ENCODE results near the gene SLC25A12. TPM values are rescaled to one million over a fixed set of nuclear protein-coding genes. Genes with fewer than 3 reads are reported as not detected.

The SLC25A12 gene
- 8.1 and 13.4 TPM in 2 replicates for total RNA-seq (2016; rRNA removed; fragmentation: Illumina TruSeq; extraction: Trizol)
- 2.1 and 2.4 TPM in 2 replicates for total RNA-seq (2016; cell fraction: cytosol; rRNA removed; fragmentation: Illumina TruSeq; extraction: Trizol; ENCODE audit: low read depth)
- 8.6 and 12.8 TPM in 2 replicates for total RNA-seq (2016; cell fraction: insoluble cytoplasmic fraction; rRNA removed; fragmentation: Illumina TruSeq; extraction: Trizol)
- total RNA-seq (2016; cell fraction: membrane; rRNA removed; fragmentation: Illumina TruSeq; extraction: Trizol): 2.4 and 4.2 TPM in 2 replicates
- 5.9 and 7.9 TPM in 2 replicates for total RNA-seq (2016; cell fraction: nucleus; rRNA removed; fragmentation: Illumina TruSeq; extraction: Trizol)
- polyA plus RNA-seq (2011; rRNA removed): 14.0 and 15.9 TPM in 2 replicates
- polyA plus RNA-seq (2011; cell fraction: cytosol; rRNA removed): 11.2 and 13.4 TPM in 2 replicates
- 11.2 and 11.4 TPM in 2 replicates for polyA plus RNA-seq (2011; cell fraction: nucleus; rRNA removed)
- 6.6 and 9.2 TPM in 2 replicates for polyA plus RNA-seq (2012)
- 0.85 and 0.88 TPM in 2 replicates for polyA plus RNA-seq (2016; cell fraction: cytosol; fragmentation: Illumina TruSeq; extraction: Trizol; ENCODE audit: low read depth)
- polyA plus RNA-seq (2016; cell fraction: insoluble cytoplasmic fraction; fragmentation: Illumina TruSeq; extraction: Trizol; ENCODE audit: low read depth): 7.8 and 9.3 TPM in 2 replicates
- 1.2 and 1.6 TPM in 2 replicates for polyA plus RNA-seq (2016; cell fraction: membrane; fragmentation: Illumina TruSeq; extraction: Trizol; ENCODE audit: low read depth)
- 5.5 and 6.6 TPM in 2 replicates for polyA plus RNA-seq (2016; cell fraction: nucleus; fragmentation: Illumina TruSeq; extraction: Trizol; ENCODE audit: insufficient read depth, low read depth)
- polyA minus RNA-seq (2011; rRNA and poly(A)+ RNA removed; ENCODE audit: low replicate concordance): 16.6 and 20.1 TPM in 2 replicates
- 11.6 and 12.2 TPM in 2 replicates for polyA minus RNA-seq (2011; cell fraction: cytosol; rRNA and poly(A)+ RNA removed)
- 21.9 and 31.0 TPM in 2 replicates for polyA minus RNA-seq (2011; cell fraction: nucleus; rRNA and poly(A)+ RNA removed)
- Bru-seq, nascent RNA: percentile 53 among the genes with signal in this experiment
- BruChase-seq, experiment 1, labeled RNA remaining after a 6-hour chase: percentile 46 among the genes with signal in this experiment
- percentile 46 among the genes with signal in this experiment for BruChase-seq, experiment 2, labeled RNA remaining after a 2-hour chase
- long read RNA-seq, experiment 1, partial matches to known transcripts: 2 of 6 reads
- long read RNA-seq, experiment 1, other reads (novel, unspliced or antisense): 1 of 6 reads
- long read RNA-seq, experiment 2, transcript SLC25A12-202 (18 exons, 2,979 nt): major isoform, 7 of 24 reads
- long read RNA-seq, experiment 2, partial matches to known transcripts: 7 of 24 reads
- long read RNA-seq, experiment 2, other reads (novel, unspliced or antisense): 10 of 24 reads

- no TSS peak for BruUV-seq (replicated peaks)
- 2% methylated on average over 27 of the region's 63 CpGs for WGBS (ENCODE audit: low lambda C conversion rate)
- H3K9ac ChIP-seq (ENCODE audit: insufficient read depth, low read depth, low read length): peak within 1 kb of the TSS; percentile 67
- TF ChIP-seq MXI1 (IDR thresholded peaks at IDR 0.05; ENCODE audit: borderline replicate concordance, low read depth, low read length) (peak; percentile 62; the same call in 1 of the 3 replicates), ZFP91 (CRISPR knock-in tag; IDR thresholded peaks at IDR 0.05; ENCODE audit: borderline replicate concordance) (peak; percentile 87), ZNF777 (CRISPR knock-in tag; IDR thresholded peaks at IDR 0.05) (0 out of 2 replicates have a peak, but pooled peaks have one; percentile 53), GFI1 (CRISPR knock-in tag; IDR thresholded peaks at IDR 0.05; ENCODE audit: borderline replicate concordance) (peak; percentile 54), NFIC (IDR thresholded peaks at IDR 0.05; ENCODE audit: low read length) (no peak), MIXL1 (CRISPR knock-in tag; IDR thresholded peaks at IDR 0.05) (no peak), ZFP1 (CRISPR knock-in tag; IDR thresholded peaks at IDR 0.05) (no peak), SRF (IDR thresholded peaks at IDR 0.05; ENCODE audit: low read depth, low read length) (0 out of 2 replicates have a peak, but pooled peaks have one; percentile 1), ZNF251 (CRISPR knock-in tag; IDR thresholded peaks at IDR 0.05) (no peak), TMF1 (CRISPR knock-in tag; IDR thresholded peaks at IDR 0.05; ENCODE audit: low read depth) (no peak), PLSCR1 (CRISPR knock-in tag; IDR thresholded peaks at IDR 0.05; ENCODE audit: borderline replicate concordance) (no peak), ZMYM2 (CRISPR knock-in tag; IDR thresholded peaks at IDR 0.05) (no peak), ZNF12 (CRISPR knock-in tag; IDR thresholded peaks at IDR 0.05) (peak; percentile 66), CENPX (CRISPR knock-in tag; IDR thresholded peaks at IDR 0.05) (no peak), ZSCAN31 (CRISPR knock-in tag; IDR thresholded peaks at IDR 0.05; ENCODE audit: low read depth) (peak; percentile 74; the same call in 1 of the 2 replicates)
Observed at GRCh38 chr2:171893824-171894611, at the start of gene SLC25A12. SLC25A12 (minus strand) TSS chr2:171894244; CDS start chr2:171894214, 30 bp downstream.

More at GRCh38 chr2:171893824-171894611, at the start of gene SLC25A12:
- H2AFZ ChIP-seq (ENCODE audit: low read length): peak within 1 kb of the TSS; percentile 97
- DNase-seq (ENCODE audit: low spot score) (peak; percentile 71), ATAC-seq (peak; percentile 95), FAIRE-seq (no peak)
- H4K20me1 ChIP-seq (ENCODE audit: insufficient read depth, low read length): no peaks in the 10 kb centered on the region
- peak within 1 kb of the TSS; percentile 84 to 89 (median 88) for H3K4me3 ChIP-seq (replicated peaks in 1 of 3; ENCODE audit: insufficient read depth in 1 of 3, low read depth in 2 of 3, low read length in 3 of 3)
- in situ Hi-C loops (cut with HindIII; ENCODE audit: extremely low pct_ligation_motif_present, low pct_unique_long_range_greater_than_20kb) (no loop called here), intact Hi-C loops (cut with micrococcal nuclease; ENCODE audit: unreplicated experiment) (loop anchor here (1.0 to 2.0 kb wide), 2 partner anchors 28 to 187 kb away; partner anchors contain the start of gene HAT1)
- no peaks in the 10 kb centered on the region for H3K79me2 ChIP-seq (ENCODE audit: insufficient read depth, low read length)
- POLR2A ChIA-PET: interaction anchor here (0.6 to 2.1 kb wide), 7 partner anchors 11 to 208 kb away, joined by 3 to 11 read pairs (median 4); partner anchors contain the start of genes DLX2, DYNC1I2 and HAT1
- H3K36me3 ChIP-seq (replicated peaks in 1 of 2; ENCODE audit: control insufficient read depth in 1 of 2, insufficient read depth in 2 of 2, low read length in 2 of 2): no peaks in the 10 kb centered on the region; a peak in 1 of 5 replicates
- H3K27me3 ChIP-seq (ENCODE audit: control insufficient read depth in 1 of 2, insufficient read depth in 2 of 2, low read length in 2 of 2): no peaks in the 10 kb centered on the region; a peak in 1 of 5 replicates
- peaks cover 7% of the 10 kb centered on the region for H3K9me3 ChIP-seq (ENCODE audit: low read length)
- CTCF ChIA-PET (ENCODE audit: low intra/inter-chr PET ratio, low total read pairs): no interaction called here
- peak within 1 kb of the TSS; percentile 1 for H3K27ac ChIP-seq (ENCODE audit: extremely low read length, insufficient read depth, low read length)
- H3K4me2 ChIP-seq (ENCODE audit: low read depth, low read length): peak within 1 kb of the TSS; percentile 93
- peaks cover 36% of the 10 kb centered on the region for H3K4me1 ChIP-seq (ENCODE audit: insufficient read depth, low read length)
